GM21576 (cell line): ENCODE measurements around the gene GFAP.

Experiments
- ATAC-seq: cut with Tn5 transposase; IDR thresholded peaks from one replicate; pipeline ENCODE4 v1.9.1; 2021; ENCODE audit warnings: mild to moderate bottlenecking, moderate library complexity; ENCODE audit not compliant: unreplicated experiment

The GFAP gene

DNA sequence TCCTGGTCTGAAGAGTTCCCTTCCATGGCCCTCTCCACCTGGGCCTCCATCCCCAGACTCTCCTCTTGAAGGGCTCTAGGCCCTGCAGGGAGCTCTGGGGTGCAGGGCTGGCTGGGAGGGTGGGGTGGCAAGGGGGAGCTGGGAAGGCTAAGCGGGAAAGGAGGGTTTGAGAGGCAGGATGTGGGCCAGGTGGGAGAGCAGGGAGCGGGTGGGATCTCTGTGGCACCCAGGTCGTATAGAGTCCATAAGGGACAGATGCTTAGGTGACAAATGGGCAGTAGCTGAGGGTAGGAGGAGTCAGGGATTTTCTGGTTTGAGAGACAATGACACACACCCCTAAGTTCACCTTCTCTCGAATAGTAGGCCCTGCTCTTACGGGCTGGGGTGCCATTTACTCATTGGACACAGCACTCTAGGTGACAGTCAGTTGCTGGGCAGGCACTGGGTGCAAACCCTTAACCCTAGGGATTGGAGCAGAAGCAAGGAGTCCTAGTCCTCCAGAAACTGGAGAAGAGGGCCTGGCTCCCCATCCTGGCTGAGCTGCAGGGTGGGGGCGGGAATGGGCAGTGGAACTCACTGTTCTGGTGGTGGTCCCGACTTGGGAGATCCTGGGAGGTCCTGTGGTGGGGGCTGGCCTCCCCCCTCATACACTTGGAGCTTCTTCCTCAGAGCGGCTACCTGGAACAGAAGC is 16.9 kb upstream of the GFAP start:
- no peak for ATAC-seq

DNA sequence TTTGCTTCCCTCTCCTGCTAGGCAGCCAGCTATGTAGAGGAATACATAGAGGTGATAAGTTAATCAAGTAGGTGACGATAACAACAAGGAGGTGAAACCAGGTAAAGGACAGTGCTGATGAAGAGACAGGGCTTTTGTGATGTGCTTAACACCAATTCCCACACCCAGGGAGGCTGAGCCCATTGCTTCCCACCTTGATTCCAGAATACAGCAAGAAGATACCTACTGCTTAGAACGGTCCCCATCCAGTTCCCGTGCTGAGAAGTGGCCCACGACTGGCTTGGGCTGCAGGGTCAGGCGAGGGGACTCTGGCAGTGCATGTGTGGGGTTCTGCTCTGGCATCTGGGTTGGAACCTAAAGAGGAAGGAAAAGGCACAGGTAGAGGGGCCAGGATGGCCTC is 16.1 kb upstream of the GFAP start:
- ATAC-seq: no peak

DNA sequence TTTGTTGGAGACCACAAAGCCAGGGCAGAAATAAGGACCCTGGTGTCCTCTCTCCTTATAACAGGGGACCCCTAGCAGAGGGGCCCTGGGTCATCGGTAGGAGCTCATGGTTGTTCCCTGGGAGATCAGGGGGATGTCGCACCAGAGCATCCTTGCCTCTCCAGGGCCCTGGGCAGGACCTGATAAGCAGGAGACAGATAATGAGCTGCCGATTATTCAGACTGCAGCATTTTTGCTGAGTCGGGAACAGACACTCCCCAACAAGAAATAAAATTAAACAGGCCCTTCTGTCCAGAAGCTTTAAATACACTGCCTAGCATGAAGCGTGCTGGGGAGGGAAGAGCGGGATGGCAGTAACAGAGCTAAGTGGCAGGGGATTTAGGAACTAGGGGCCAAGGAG is 15.4 kb upstream of the GFAP start:
- ATAC-seq: no peak

DNA sequence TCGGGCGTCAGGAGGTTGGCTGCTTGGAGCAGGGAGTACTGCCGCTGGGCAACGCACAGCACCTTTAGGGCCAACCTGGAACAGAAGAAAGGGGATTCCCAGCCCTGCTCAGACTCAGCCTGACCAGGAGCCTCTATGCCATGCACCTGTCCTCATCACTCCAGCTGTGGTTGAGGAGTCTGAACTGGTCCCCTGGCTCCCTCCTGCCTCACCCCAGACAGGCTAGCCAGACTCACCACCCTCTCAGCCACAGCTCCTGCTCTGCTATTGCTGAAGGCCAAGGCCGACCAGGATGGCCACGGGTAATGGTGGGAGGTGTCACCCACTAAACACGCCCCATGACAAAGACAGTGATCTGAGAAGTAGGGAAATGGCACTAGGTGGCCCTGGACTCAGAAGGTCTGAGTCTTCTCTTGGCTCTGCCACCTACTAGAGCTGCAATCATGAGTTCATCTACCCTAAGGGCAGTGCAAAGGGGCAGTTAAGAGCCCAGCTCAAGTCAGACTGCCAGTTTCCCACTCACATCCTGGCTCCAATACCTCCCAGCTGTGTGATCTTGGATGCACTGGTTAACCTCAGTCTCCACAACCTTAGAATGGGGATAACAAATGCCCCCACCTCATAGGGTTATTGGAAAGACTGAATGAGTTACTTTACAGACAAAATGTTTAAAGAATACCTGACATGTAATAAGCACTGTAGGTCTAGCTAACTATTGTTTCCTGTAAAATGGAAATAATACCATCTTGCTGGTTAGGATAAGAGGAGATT is 13.8 kb upstream of the GFAP start:
- no peak for ATAC-seq

DNA sequence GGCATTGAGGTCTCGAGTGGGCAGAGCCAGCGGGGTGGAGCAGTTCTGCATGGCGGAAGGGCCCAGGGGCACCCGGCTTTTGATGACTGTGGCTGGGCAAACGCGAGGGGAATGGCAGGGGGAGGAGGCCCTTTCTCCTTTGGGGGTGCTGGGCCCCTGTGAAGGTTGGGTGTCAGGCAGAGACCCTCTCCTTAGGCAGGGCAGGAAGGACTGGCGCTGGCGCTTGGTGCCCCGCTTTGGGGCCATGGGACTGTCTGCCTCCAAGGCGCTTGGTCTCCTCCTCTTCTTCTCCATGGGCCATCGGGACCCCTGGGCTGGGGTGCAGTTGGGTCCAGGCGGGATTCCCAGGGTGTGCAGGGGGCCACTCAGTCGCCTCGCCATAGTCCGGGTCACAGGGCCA is 12.8 kb upstream of the GFAP start:
- no peak for ATAC-seq

DNA sequence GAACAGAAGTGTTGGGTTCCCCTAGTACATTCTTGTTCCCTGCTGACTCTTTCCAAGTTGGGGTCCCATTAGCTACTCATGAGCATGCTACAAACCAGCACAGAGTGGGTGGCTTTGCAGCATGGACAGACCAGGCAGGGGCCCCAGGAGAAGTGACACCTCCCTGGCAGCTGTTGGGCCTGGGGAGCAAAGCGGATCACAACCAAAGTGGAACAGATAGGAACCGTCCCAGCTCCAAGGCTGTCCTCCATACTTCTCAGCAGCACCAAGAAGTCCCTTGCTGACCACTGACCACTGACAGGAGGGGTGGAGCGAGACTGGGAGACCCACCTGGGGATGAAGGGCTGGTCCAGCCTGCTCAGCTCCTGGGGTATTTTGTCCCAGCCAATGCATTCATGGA is 12.4 kb upstream of the GFAP start:
- no peak for ATAC-seq

DNA sequence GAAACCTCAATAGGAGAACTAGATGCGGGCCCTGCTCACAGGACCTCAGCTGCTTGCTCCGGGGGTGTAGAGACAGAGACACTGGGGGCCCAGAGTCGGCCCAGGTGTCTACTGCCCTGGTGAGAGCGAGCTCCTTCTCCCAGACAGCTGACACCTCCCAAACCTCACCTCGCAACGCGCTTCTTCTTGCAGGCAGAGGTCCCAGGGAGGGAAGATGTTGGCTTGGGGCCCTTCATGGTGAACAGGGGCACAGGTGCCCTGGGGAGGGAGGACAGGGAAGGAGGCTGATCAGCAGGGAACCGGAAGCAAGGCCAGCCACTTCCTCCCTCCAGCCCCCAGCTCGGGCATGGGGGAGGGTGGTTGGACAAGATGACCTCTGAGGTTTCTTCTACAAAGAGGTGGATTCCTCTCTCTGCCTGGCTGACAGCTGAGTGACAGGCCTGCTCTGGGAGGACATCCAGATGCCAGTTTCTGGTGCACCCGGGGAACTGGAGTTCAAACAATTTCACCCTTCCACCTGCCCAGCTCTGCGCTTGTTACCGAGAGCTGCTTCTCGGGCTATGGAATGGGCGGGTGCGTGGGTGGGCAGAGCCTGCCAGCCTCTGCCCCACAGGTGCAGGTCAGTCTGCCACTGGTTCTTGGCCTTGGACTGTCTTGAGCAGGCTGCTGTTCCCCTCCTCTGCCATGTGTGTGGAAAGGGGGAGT is 11.7 kb upstream of the GFAP start:
- no peak for ATAC-seq

DNA sequence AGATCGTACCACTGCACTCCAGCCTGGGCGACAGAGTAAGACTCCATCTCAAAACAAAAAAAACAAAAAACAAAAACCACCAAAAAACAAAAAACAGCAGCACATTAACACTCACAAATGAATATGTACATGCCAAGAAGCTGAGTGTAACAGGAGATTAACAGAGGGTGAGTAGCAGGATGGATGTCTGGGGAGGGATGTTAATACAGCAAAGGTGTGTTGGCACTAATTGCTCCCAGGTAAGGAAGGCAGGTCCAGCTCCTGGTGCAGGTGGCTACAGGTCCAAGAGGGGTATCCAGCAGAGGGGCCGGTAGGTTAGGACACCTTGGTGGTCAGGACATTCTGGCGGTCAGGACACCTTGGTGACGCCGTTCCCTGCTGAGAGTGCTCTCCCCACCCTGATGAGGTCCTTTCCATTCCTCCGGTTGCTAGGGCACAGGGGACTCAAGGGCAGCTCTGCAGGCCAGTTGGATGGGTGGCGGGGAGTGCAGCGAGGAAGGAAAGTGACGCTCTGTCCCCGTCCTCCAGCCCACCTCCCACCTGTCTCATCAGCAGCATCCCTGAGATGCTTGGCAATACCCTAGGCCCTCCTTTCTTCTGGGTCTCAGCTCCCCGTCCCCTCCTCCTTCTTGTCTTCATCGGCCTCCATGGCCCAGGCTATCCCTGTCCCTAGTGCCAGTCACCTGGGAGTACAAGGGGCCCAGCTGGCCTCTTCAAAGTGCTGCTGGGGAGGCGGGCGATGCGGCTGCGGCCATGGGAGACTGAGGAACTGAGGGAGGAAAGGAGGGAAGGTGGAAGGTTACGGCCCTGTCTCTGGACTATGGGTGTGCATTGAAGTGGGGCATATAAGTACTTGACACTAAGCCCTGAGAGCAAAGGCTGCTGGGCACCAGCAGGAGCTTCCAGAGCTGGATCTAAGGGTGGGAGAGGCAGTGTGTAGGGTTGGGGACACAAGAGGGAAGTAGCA is 10.7 kb upstream of the GFAP start:
- no peak for ATAC-seq

DNA sequence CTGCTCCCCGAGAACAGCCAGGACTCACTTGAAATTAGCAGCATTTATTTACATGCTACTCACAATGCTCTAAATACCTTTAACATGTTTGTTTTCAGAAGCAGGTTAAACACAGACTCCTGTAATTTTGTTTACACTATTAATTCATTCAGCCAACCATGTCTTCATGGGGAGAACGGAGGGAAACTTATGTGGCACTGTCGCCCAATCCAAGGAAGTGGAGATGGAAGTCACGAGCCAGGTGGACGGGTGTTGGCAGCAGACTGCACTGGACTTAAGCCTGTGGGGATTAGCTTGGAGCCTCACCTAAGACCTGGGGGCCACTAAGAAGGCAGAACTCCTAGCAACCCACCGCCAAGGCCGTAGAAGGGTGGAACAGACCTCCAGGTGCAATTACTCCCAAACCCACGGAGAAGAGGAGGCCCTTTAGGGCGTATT is 8.8 kb upstream of the GFAP start:
- ATAC-seq: no peak

DNA sequence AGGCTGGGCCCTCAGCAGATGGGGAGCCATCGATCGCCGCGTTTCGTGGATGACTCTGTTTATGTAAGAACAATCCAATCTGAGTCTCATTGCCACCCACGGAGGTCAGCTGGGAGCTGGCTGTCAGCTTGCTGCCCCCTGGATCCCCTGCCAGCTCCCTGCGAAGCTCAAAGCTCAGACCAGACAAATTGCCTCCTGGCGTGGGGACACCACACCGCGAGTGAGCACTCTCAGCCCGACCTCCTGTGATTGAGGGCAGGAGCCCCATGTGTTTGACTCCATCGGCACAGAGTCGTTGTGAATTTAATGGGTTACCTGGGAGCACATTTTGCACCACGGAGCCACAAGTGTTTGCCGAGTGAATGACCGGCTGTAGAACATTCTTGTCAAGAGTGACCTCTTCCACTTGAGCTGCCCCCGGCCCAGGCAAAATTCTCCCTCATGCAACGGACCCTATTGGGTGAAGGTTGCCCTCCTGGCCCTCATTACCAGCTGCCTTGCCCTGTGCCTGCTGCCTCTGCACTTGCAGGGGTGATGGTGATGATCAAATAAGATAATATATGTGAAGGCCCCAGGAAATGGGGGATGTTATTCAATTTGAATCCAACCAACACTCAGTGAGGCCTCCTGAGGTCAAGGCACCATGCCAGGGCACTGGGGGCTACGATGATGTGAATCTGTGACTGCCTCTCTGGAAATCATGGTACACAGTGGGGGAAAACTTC is 7.6 kb upstream of the GFAP start:
- ATAC-seq: no peak

DNA sequence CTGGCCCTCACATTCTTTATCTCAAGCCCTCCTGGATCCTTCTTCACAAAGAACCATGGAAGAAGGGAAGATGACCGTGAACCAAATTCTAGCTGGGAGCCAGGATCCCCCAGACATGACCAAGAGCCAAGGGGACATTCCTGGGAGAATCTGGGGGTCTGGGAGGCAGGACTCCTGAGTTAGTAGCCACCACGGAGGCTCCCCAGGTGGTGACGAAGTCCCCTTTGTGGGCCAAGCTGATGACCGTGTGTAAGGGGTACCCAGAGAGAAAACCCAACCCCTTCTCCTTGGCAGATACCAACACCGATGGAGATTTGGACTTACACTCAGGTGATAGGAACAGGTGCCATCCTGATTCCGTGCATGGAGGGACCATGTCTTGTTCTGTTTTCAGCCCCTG is 6.8 kb upstream of the GFAP start:
- ATAC-seq: no peak

DNA sequence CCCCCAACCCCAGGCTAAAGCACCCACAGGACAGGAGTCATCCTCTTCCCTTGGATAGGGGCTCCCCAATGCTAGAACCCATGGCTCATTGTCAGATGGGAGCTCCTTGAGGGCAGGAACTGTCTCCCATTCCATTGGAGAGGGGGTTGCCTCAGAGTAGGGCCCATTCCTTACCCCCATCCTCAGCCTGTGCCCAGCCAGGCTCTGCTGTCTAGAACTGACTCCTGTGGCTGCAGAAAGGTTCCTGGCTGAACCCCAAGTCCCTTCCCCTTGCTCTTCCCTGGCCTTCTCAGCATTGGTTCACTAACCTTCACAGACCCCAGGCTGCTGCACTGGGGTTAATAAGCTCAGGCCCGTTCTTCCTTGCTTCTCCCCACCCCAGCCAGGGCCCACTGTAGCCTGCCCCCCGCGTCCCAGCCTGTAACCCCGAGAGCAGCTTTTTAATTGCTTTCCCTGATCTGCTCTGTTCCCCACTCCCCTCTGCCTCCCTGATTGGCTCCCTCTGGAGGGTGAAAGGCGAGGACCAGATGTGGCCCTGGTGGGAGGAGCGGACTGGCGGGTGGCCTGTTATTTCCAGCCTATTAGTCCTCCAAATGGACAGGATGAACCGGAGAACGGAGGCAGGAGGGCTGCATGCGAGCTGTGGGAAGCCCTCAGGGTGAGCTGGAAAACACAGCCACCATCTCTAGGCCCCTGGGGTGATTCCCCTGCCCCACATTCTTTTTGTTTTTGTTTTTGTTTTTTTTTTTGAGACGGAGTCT is 6.0 kb upstream of the GFAP start:
- no peak for ATAC-seq

DNA sequence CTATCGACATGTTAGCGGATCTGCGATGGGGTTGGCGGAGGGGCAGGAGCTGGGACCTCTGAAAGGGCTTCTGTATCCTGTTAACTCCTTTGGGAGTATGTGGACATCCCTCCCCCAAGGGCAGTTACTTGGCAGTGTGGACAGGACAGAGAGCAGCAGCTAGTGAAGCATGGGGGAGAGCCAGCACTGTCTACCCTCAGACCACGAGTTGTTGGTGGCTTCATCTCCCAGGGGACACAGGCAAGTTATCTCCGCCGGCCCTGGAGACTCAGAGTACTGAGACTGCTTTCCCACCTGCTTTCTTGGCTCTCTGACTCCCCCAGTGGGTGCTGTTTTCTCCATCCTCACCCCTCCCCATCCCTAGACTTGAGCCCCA is 5.3 kb upstream of the GFAP start:
- ATAC-seq: no peak

DNA sequence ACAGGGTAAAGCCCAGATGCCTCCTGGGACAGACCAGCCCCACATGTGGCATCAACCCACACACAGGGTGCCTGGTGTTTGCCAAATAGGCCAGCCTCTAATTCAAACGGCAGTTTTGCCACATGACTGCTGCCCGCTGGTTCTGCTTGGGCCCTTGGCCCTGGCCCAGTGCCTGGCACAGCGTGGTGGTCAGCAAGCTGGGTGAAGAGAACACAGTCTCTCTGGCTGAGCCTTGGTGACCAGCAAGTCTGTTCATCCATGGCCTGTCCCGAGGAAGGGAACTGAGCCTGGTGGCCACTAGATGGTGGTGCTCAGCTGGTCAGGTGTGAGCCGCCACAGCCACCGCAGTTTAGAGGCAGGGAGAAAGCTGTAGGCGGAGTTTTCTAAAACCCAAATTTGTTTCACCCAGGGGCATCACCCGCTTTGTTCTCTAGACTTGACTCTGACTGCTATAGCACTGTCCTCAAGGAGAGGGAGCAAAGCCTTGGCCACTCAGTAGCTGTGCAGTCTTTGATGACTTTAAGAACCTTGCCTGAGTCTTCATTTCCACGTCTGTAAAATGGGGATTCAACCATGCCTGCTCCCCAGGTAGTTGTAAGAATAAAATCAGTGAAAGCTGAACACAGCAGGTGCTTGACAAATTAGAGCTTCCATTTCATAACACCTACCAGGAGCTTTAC is 4.7 kb upstream of the GFAP start:
- peak; percentile 61 for ATAC-seq

DNA sequence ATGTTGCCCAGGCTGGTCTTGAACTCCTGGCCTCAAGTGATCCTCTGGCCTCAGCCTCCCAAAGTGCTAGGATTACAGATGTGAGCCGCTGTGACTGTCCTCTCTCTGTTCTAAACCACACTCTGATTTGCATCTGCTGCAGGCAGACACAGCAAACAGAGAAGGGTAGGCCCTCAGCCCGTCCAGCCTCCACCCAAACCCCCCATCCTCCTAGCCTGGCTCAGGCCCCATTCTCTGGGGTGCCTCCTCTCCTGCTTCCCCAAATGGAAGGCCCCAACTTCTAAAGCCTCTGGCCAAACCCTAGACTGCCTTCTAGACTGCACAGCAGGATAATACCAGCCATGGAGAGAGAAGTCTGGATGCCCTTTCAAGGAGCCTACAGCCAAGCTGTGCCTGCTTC is 4.1 kb upstream of the GFAP start:
- no peak for ATAC-seq

DNA sequence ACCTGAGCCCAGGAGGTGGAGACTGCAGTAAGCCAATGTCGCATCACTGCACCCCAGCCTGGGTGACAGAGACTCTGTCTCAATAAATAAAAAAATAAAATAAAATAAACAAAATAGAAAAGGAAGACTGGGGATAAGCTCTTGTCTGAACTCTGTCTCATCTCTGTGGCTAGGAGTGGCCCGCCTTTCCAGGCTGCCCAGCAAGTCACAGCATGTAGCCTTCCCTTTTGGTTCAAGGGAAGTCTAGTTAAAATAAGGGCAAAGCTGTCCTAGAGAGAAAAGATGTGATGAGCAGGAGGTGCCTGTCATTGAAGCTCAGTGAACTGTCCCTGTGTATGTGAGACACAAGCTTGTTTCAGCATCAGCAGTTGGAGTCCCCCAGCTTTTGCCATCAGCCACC is 2.7 kb upstream of the GFAP start:
- ATAC-seq: no peak

DNA sequence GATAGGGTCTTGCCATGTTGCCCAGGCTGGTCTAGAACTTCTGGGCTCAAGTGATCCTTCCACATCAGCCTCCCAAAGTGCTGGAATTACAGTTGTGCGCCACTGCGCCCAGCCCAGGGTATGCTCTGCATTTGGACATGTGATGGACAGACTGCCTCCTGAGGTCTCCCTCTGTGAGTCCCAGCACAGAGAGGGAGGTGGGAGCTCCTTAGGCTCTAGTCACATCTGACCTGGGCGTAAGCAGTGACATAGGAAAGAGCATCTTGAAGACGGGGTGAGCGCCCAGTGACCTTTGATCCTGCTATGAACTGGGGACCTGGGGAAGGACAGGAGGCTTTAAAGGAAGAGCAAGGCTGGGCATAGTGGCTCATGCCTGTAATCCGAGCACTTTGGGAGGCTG is 2.2 kb upstream of the GFAP start:
- ATAC-seq: no peak

DNA sequence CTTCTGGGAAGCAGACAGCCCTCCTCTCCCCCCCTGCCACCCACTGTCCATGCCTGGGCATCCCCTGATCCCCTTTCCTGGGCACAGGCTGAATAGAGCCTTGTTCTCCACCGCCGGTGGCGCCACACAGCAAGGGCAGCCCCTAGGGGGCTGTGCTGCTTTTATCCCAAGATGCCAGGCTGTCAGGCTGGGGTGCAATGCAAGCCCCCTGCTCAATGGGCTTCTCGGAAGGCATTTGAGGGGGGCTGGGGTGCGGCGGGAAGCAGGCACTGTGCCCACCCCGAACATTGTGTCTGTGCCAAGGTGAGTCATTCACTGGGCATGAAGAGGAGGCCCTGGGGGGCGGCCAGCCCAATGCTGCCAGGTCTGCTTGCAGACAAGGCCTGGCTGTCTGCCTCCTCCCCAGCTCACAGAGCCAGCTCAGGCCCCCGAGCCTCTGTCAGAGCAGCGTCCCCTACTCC is 1.5 kb upstream of the GFAP start:
- no peak for ATAC-seq
